ENCODE results near the gene KRTAP10-10. TPM values are rescaled to one million over a fixed set of nuclear protein-coding genes. Genes with fewer than 3 reads are reported as not detected.
"Not testable (repeated sequence)": the region's sequence is repeated elsewhere in the genome, so short reads cannot be mapped to it uniquely, and the experiment has no call there.

Gene KRTAP10-10
- total RNA-seq, 1 experiment from 2014 or later = not detected

DNA sequence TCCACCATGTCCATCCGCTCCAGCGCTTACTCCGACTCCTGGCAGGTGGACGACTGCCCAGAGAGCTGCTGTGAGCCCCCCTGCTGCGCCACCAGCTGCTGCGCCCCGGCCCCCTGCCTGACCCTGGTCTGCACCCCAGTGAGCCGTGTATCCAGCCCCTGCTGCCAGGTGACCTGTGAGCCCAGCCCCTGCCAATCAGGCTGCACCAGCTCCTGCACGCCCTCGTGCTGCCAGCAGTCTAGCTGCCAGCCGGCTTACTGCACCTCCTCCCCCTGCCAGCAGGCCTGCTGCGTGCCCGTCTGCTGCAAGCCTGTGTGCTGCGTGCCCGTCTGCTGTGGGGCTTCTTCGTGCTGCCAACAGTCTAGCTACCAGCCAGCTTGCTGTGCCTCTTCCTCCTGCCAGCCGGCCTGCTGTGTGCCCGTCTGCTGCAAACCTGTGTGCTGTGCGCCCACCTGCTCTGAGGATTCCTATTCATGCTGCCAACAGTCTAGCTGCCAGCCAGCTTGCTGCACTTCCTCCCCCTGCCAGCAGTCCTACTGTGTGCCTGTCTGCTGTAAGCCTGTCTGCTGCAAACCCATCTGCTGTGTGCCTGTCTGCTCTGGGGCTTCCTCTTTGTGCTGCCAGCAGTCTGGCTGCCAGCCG, 9.9 kb upstream of the KRTAP10-10 start:
- not testable (repeated sequence) for DNase-seq; H3K36me3 ChIP-seq (replicated peaks; ENCODE audit: control insufficient read depth, insufficient read depth, low read length); H3K27me3 ChIP-seq (ENCODE audit: control insufficient read depth, insufficient read depth, low read length); H3K4me3 ChIP-seq (ENCODE audit: insufficient read depth, low read depth, low read length)

DNA sequence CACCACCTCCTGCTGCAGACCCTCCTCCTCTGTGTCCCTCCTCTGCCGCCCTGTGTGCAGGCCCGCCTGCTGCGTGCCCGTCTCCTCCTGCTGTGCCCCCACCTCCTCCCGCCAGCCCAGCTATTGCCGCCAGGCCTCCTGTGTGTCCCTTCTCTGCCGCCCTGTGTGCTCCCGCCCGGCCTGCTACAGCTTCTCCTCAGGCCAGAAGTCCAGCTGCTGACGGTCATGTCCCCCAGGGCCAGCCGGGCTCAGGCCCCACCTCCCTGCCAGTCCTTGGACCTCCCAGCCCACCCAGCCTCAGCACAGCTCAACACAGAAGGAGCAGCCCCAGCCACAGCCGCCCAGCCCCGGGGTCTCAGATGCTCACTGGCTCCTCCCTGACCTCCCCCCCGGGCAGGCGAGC, 9.3 kb upstream of the KRTAP10-10 start:
- DNase-seq; H3K27me3 ChIP-seq (ENCODE audit: control insufficient read depth, insufficient read depth, low read length); H3K4me3 ChIP-seq (ENCODE audit: insufficient read depth, low read depth, low read length); H3K36me3 ChIP-seq (replicated peaks; ENCODE audit: control insufficient read depth, insufficient read depth, low read length): not testable (repeated sequence)

DNA sequence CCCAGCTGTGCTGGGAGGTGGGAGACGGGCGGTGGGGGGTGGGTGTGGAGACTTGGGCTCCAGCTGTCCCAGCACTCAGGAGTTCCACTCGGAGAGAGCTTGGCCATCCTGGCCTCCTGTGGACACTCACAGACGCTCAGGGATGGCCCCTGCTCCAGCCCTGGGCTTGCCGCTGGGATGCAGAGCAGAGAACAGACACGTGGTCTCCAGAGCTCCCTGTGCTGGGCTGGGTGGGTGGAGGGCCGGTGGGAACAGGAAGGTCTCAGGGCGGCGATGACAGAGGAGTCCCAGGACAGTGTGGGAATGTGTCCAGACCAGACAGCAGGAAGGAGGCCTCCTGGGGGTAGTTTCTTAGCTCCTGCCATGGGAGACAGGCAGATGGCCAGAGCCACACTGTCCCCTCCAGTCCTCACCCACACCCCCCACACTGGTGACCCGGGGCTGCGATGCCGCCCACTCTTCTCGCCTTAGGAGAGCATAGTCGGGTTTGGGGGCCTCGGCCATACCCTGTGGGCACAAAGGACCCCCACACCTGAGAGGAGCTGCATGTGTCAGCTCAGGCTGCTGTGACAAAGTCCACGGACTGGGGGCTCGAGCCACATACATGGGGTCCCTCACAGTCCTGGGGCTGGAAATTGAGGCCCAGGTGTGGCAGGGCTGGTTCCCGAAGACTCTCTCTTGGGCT, 8.3 kb upstream of the KRTAP10-10 start:
- DNase-seq = peak; percentile 26
- Histone ChIP-seq H3K4me3 (ENCODE audit: insufficient read depth, low read depth, low read length) (no peak overlapping the region), H3K36me3 (replicated peaks; ENCODE audit: control insufficient read depth, insufficient read depth, low read length) (no peaks in the 10 kb centered on the region), H3K27me3 (ENCODE audit: control insufficient read depth, insufficient read depth, low read length) (no peaks in the 10 kb centered on the region)

DNA sequence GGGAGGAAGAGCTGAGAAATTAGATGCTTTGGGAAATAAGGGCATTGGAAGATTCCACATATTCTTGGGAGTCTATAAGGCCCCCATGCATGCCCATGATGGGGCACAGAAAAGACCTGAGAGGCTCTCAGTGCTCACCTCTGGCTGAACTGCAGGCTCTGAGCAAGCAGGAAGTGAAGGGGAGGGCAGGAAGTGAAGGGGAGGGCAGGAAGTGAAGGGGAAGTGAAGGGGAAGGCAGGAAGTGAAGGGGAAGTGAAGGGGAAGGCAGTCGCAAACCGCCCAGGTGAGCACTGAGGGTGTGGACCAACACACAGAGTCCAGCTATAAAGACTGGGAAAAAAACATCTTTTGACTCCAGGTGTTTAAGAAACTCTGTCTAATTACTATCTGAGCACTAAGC, 6.7 kb upstream of the KRTAP10-10 start:
- Histone ChIP-seq H3K4me3 (ENCODE audit: insufficient read depth, low read depth, low read length) (no peak overlapping the region), H3K36me3 (replicated peaks; ENCODE audit: control insufficient read depth, insufficient read depth, low read length) (no peaks in the 10 kb centered on the region), H3K27me3 (ENCODE audit: control insufficient read depth, insufficient read depth, low read length) (no peaks in the 10 kb centered on the region)
- no peak for DNase-seq

DNA sequence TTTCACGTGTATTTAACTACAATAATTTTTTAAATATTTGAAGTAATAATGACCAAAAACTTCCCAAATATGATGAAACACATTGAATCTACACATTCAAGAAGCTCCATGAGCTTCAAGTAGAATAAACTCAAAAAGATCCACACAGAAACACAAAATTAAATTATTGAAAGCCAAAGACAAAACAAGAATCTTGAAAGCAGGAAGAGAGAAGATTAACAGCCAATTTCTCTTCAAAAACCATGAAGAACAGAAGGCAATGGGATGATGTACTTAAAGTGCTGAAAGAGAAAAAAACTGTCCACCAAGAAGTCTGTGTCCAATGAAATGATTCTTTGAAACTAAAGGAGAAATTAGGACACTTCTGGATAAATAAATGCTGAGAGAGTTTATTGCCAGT, 5.1 kb upstream of the KRTAP10-10 start:
- Histone ChIP-seq H3K27me3 (ENCODE audit: control insufficient read depth, insufficient read depth, low read length) (no peaks in the 10 kb centered on the region), H3K4me3 (ENCODE audit: insufficient read depth, low read depth, low read length) (no peak overlapping the region), H3K36me3 (replicated peaks; ENCODE audit: control insufficient read depth, insufficient read depth, low read length) (no peaks in the 10 kb centered on the region)
- no peak for DNase-seq

DNA sequence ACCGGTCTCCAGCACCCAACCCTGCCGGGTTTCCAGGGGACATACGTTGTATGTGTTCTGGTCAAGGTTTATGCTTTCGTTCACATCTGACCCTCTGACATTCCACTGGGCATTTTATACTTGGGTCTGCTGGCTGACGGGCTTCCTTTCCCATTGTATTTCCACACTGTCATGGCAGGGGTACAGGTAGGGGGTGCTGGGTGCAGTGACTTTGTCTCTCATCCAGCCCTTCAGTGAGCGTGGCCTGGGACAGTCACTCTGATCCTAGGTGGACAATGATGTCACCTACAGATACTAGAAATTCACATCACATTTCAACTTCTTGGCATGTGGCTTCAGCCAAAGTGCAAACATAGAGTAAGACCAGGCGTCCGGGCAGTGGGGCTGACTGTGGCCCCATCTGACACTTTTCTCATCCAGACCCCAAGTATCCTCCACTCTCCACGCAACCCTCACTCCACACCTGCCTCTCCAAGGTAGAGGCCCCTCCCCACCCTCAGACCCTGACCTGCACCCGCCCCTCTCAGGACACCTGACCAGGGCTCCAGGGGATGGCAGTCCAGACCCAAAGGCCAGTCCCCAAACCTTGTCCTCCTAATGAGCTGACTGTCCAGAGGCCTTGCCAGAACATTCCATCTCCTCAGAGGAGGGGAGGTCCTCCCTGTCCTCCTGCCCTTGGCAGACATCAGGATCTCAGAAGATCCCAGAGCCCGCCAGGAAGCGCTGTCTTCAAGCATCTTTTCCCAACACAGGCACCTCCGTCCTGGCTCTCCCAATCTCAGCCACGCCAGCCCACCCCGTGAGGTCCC, 743 bp upstream of the KRTAP10-10 start:
- Histone ChIP-seq H3K27me3 (ENCODE audit: control insufficient read depth, insufficient read depth, low read length) (no peaks in the 10 kb centered on the region), H3K36me3 (replicated peaks; ENCODE audit: control insufficient read depth, insufficient read depth, low read length) (no peaks in the 10 kb centered on the region), H3K4me3 (ENCODE audit: insufficient read depth, low read depth, low read length) (no peak overlapping the region)
- no peak for DNase-seq

DNA sequence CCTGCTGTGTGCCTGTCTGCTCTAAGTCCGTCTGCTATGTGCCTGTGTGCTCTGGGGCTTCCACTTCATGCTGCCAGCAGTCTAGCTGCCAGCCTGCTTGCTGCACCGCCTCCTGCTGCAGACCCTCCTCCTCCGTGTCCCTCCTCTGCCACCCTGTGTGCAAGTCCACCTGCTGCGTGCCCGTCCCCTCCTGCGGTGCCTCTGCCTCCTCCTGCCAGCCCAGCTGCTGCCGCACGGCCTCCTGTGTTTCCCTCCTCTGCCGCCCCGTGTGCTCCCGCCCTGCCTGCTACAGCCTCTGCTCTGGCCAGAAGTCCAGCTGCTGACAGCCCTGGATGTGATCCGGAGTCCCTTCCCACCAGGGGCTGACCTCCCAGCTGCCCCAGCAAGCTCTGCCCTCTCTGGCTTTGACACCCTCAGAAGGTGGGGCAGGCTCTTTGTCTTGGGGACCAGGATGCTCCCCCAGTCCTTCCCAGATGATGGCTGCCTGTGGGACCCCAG, 744 bp downstream of the KRTAP10-10 start:
- not testable (repeated sequence) for DNase-seq; H3K27me3 ChIP-seq (ENCODE audit: control insufficient read depth, insufficient read depth, low read length); H3K4me3 ChIP-seq (ENCODE audit: insufficient read depth, low read depth, low read length); H3K36me3 ChIP-seq (replicated peaks; ENCODE audit: control insufficient read depth, insufficient read depth, low read length)

DNA sequence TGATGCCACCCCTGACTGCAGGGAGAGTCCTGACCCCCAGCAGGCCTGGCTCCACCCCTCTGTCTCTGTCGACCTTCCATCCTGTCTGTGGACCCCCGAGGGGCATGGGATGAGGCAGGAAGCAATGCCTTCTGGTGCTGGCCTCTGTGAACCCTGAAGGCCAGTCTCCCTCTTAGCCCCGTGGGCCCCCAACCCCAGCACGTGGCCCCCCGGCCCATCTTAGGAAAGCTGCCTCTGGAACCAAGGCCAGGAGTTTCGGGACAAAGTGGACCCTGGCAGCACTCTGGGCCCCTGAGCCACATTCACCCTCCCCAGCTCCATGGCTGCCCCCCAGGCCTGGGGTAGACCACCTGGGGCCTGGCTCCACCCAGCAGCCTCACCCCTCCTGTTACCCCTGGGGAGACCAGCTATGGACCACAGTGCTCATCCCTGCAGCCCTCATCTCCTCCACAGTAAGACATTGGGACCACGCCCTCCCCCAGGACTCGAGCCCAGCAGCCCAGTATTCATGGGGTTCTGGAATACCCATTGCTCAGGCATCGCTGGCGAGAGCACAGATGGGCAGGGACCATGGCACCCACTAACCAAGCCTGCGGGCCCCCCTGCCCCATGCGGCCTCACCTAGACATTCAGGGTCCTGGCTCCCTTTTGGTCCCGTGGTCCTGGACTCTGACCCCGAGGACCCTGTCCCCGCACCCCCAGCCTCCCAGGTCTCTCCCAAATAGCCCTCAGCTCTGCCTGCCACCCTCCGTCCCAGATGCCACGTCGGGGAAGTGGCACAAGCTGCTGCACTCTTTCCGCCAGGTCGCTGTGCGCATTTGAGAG, 1.6 kb downstream of the KRTAP10-10 start:
- not testable (repeated sequence) for H3K27me3 ChIP-seq (ENCODE audit: control insufficient read depth, insufficient read depth, low read length); H3K36me3 ChIP-seq (replicated peaks; ENCODE audit: control insufficient read depth, insufficient read depth, low read length); DNase-seq; H3K4me3 ChIP-seq (ENCODE audit: insufficient read depth, low read depth, low read length)

DNA sequence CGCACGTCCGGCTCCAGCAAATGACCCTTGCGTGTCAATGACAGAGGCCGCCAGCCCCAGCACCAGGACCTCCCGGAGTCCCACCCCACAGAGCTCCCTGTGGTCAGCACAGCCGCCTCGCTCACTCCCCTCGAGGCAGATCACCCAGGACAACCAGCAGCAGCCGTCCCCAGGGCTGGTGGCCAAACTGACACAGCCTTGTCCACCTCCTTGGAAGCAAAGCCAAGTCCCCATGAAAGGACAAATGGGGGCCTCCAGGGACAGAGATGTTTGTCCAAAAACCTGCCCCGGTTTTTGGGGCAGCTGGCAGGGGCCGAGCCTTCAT, 2.1 kb downstream of the KRTAP10-10 start:
- Histone ChIP-seq H3K36me3 (replicated peaks; ENCODE audit: control insufficient read depth, insufficient read depth, low read length) (no peaks in the 10 kb centered on the region), H3K4me3 (ENCODE audit: insufficient read depth, low read depth, low read length) (no peak overlapping the region), H3K27me3 (ENCODE audit: control insufficient read depth, insufficient read depth, low read length) (no peaks in the 10 kb centered on the region)
- no peak for DNase-seq

DNA sequence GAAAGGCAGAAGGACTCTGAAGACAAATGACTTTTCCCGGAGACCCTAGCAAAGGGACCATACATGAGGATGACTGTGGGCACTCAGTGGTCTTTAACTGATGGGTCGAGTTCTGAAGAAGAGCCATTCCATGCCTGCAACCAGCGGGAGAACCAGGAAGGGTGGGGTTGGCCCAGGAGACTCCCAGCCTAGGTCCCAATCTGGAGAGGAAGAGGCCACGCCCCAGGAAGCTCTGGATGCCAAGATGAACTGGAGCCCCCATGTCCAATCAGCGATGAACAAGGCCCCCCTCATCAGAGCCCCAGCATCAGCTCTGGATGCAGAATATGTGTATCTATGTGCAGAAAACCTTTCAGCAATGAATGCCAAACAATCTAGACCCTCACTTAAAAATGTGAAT, 3.6 kb downstream of the KRTAP10-10 start:
- no peak for DNase-seq
- H3K36me3 ChIP-seq (replicated peaks; ENCODE audit: control insufficient read depth, insufficient read depth, low read length) = no peaks in the 10 kb centered on the region
- no peaks in the 10 kb centered on the region for H3K27me3 ChIP-seq (ENCODE audit: control insufficient read depth, insufficient read depth, low read length)
- no peak overlapping the region for H3K4me3 ChIP-seq (ENCODE audit: insufficient read depth, low read depth, low read length)

DNA sequence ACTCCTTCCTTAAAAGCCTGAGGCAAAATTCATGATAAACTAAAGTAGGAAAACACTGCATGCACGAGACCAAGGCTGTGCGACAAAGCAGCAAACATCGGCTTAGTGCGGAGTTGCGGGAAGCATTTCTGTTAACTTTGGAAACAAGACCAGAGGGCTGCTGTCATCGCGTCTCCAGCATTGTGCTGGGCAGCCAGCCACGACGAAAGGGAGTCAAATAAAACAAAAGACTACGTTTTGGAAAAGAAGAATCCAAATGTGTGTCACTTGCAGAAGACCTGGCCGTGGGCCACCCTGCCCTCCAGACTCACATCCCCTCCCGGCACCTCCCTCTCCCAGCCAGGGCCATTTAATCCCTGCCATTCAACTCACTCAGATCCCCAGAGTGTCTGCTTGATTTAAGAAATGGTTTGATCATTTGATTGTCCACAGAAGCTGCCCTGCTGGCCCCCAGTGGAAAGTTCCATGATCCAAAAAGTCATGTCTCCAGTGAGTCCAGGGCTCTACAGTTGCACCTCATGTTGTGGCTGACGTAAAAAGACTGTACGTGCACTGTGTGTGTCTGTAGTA, 6.7 kb downstream of the KRTAP10-10 start:
- H3K4me3 ChIP-seq (ENCODE audit: insufficient read depth, low read depth, low read length) = no peak overlapping the region

DNA sequence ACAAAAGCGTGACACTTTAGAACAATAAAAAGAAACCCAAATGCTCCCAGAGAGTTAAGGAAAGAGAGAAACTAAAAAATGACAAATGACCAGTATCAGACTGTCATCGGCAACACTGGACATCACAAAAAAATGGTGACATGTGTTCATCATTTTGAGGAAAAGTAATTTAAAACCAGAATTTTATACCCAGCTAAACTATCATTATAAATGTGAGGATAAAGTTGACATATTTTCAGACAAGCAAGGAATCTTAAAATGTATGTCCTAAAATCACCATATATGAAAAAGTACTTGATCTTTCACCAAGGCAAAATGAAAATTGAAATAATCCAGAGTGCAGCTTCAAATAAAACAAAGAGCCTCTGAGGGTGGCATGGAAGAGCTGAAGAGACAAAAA, 7.7 kb downstream of the KRTAP10-10 start:
- no peak for DNase-seq
- no peak overlapping the region for H3K4me3 ChIP-seq (ENCODE audit: insufficient read depth, low read depth, low read length)
- no peaks in the 10 kb centered on the region for H3K27me3 ChIP-seq (ENCODE audit: control insufficient read depth, insufficient read depth, low read length)
- no peaks in the 10 kb centered on the region for H3K36me3 ChIP-seq (replicated peaks; ENCODE audit: control insufficient read depth, insufficient read depth, low read length)

More for the DNA sequence above, 6.7 kb downstream of the KRTAP10-10 start:
- no peaks in the 10 kb centered on the region for H3K27me3 ChIP-seq (ENCODE audit: control insufficient read depth, insufficient read depth, low read length)
- DNase-seq = no peak
- no peaks in the 10 kb centered on the region for H3K36me3 ChIP-seq (replicated peaks; ENCODE audit: control insufficient read depth, insufficient read depth, low read length)

DNA sequence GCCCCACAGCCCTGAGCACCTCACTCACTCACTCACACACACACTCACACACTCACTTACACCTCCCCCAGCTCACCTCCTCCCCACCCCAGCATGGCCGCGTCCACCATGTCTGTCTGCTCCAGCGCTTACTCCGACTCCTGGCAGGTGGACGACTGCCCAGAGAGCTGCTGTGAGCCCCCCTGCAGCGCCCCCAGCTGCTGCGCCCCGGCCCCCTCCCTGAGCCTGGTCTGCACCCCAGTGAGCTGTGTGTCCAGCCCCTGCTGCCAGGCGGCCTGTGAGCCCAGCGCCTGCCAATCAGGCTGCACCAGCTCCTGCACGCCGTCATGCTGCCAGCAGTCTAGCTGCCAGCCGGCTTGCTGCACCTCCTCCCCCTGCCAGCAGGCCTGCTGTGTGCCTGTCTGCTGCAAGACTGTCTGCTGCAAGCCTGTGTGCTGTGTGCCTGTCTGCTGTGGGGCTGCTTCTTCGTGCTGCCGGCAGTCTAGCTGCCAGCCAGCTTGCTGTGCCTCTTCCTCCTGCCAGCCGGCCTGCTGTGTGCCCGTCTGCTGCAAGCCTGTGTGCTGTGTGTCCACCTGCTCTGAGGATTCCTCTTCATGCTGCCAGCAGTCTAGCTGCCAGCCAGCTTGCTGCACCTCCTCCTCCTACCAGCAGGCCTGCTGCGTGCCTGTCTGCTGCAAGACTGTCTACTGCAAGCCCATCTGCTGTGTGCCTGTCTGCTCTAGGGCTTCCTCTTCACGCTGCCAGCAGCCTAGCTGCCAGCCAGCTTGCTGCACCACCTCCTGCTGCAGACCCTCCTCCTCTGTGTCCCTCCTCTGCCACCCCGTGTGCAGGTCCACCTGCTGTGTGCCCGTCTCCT, 9.4 kb downstream of the KRTAP10-10 start, which contains the start of gene KRTAP10-11:
KRTAP10-11 (plus strand) TSS at position 49 of the 856 bp plus-strand sequence; CDS start at position 94, 45 bp downstream.
- not testable (repeated sequence) for H3K27me3 ChIP-seq (ENCODE audit: control insufficient read depth, insufficient read depth, low read length); DNase-seq; H3K36me3 ChIP-seq (replicated peaks; ENCODE audit: control insufficient read depth, insufficient read depth, low read length); H3K4me3 ChIP-seq (ENCODE audit: insufficient read depth, low read depth, low read length)
